ENCODE measurements around the gene CAPNS2. TPM values are rescaled to one million over a fixed set of nuclear protein-coding genes. Genes with fewer than 3 reads are reported as not detected.

CAPNS2 gene
- total RNA-seq, 1 experiment from 2014 or later, result not detected

GRCh38 chr16:55570159-55570558 lies 3.7 kb downstream of the CAPNS2 start (continued):
- TF ChIP-seq REST (IDR thresholded peaks at IDR 0.05; ENCODE audit: low read depth), result no peak

DNA sequence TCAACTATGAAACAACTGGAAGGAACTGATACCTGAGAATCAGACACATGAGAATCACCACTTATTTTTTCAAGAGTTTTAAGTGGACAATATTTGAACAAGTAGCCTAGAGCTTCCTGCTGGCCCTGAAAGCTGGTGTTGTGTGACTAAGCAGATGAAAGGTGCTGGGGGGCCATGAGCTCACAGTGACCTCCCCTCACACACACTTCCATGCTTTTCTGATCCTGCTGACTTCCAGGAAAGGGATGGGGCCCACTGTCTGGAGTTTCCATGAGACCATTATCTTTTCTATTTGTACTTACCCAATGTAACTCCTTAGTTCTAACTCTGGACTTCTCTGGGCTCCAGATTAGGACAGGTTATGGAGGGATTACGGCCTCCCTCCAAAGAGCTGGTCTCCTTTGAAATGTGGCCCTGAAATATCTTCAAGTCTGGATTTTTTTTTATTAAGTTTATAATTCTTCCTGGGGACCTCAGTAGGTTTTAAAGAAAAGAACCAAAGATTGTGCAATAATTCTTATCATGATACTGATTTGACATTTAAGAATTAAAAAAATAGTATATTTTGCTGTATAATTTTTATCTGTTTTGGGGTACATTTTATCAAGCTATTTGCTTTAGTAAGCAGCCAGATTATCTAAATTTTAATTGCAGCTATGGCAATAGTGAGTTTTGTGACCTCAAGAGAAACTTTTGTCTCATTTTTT lies 4.9 kb downstream of the CAPNS2 start:
- ChIA-PET CTCF (no interaction called here), RAD21 (ENCODE audit: low non-redundant PET in 1 of 2, low total read pairs in 2 of 2, uncharacterized antibody in 2 of 2, unreplicated experiment in 2 of 2) (no interaction called here), POLR2A (no interaction called here)
- Histone ChIP-seq H3K9me3 (ENCODE audit: control insufficient read depth in 1 of 2, insufficient read depth in 1 of 2, low read depth in 1 of 2, low read length in 2 of 2) (no peaks in the 10 kb centered on the region), H3K36me3 (ENCODE audit: control insufficient read depth in 1 of 2, insufficient read depth in 2 of 2, low read length in 2 of 2) (no peaks in the 10 kb centered on the region), H3K4me2 (ENCODE audit: low read length) (no peak overlapping the region), H4K20me1 (ENCODE audit: insufficient read depth) (no peaks in the 10 kb centered on the region), H3K79me2 (ENCODE audit: insufficient read depth, low read length) (no peaks in the 10 kb centered on the region), H3K4me1 (ENCODE audit: control insufficient read depth in 1 of 2, insufficient read depth in 2 of 2, low read length in 2 of 2) (no peaks in the 10 kb centered on the region), H3K4me3 (replicated peaks in 1 of 2; ENCODE audit: low read depth in 1 of 2, low read length in 2 of 2) (no peak overlapping the region), H3K27me3 (ENCODE audit: insufficient read depth, low read length) (no peaks in the 10 kb centered on the region), H3K9ac (ENCODE audit: low read length) (no peak overlapping the region), H3K27ac (ENCODE audit: low read depth, low read length) (no peak overlapping the region), H3K9me2 (ENCODE audit: insufficient read depth) (no peaks in the 10 kb centered on the region), H2AFZ (ENCODE audit: low read depth, low read length, poor library complexity, severe bottlenecking) (no peak overlapping the region)
- TF ChIP-seq JUND (IDR thresholded peaks at IDR 0.05) (no peak), EZH2 (IDR thresholded peaks at IDR 0.05) (no peak), ZBTB33 (IDR thresholded peaks at IDR 0.05; ENCODE audit: extremely low read depth, insufficient replicate concordance, low read length) (no peak), RAD21 (IDR thresholded peaks at IDR 0.05; ENCODE audit: low read depth) (no peak), SP1 (IDR thresholded peaks at IDR 0.05; ENCODE audit: low read depth) (no peak), POLR2A (IDR thresholded peaks at IDR 0.05; ENCODE audit: borderline replicate concordance, extremely low read depth, insufficient read depth, insufficient read length) (no peak), ZFX (IDR thresholded peaks at IDR 0.05) (no peak), FOSL1 (IDR thresholded peaks at IDR 0.05; ENCODE audit: low read depth) (no peak), CBX3 (IDR thresholded peaks at IDR 0.05; ENCODE audit: low read depth) (no peak), CEBPB (IDR thresholded peaks at IDR 0.05; ENCODE audit: low read depth) (no peak), EZH2phosphoT487 (IDR thresholded peaks at IDR 0.05; ENCODE audit: borderline replicate concordance) (no peak), ZNF274 (IDR thresholded peaks at IDR 0.05; ENCODE audit: low read depth, low read length) (no peak), REST (IDR thresholded peaks at IDR 0.05; ENCODE audit: low read depth) (no peak)
- intact Hi-C loops (cut with micrococcal nuclease), result no loop called here
- no peak for ATAC-seq
- no peak for DNase-seq (ENCODE audit: low read depth, low spot score)
- no TSS peak for BruUV-seq (replicated peaks)

All from HCT116 (cell line).